Lower leg skin (tissue), 4 donors: ENCODE results near the gene XPNPEP2. TPM values are rescaled to one million over a fixed set of nuclear protein-coding genes. Genes with fewer than 3 reads are reported as not detected.

ENCODE experiments used
- DNase-seq, 2 donors: peaks; one replicate each; pipeline ENCODE4 v3.0.0-alpha.2; 2019; ENCODE audit warnings: low spot score in 2 of 2
- H3K4me3 ChIP-seq: fragments of 200-600 bp; sonication (generic); 2 replicates; pipeline ENCODE4 v1.5.1; 2017; ENCODE audit warnings: mild to moderate bottlenecking, low read depth; ENCODE audit not compliant: poor library complexity, severe bottlenecking
- POLR2A ChIP-seq, 2 donors: fragments of 450-650 bp; IDR thresholded peaks; one replicate each; pipeline ENCODE4 v1.6.1; 2016 to 2017; ENCODE audit warnings: antibody characterized with exemption in 2 of 2, mild to moderate bottlenecking in 1 of 2, moderate library complexity in 1 of 2
- WGBS, 2 donors: methylation state at CpG; one replicate each; pipeline ENCODE4 v1.1.5; 2018; 5-methylcytosine and 5-hydroxymethylcytosine counted together
- intact Hi-C: fragments of 100-400 bp; cut with DNase I; formaldehyde crosslinking; loops from one replicate; pipeline ENCODE4 v1.15.0; 2023; ENCODE audit warnings: low total_unique reads
- total RNA-seq, 4 donors: library from RNA; depleted of rRNA; stranded (reverse); fragments of >200 nt; gene quantifications; one replicate each; pipeline ENCODE4 v1.1.0, GENCODE V29; 2016
- TF ChIP-seq, protein P1 (sequence below), 3 donors: fragments of 450-650 bp; IDR thresholded peaks; one replicate each; pipeline ENCODE4 v1.5.1; 2016; ENCODE audit warnings: antibody characterized with exemption in 3 of 3, mild to moderate bottlenecking in 3 of 3, moderate library complexity in 2 of 3

The XPNPEP2 gene
- total RNA-seq, 4 donors from 2014 or later: 1.3 to 5.0 (median 2.2) TPM

DNA sequence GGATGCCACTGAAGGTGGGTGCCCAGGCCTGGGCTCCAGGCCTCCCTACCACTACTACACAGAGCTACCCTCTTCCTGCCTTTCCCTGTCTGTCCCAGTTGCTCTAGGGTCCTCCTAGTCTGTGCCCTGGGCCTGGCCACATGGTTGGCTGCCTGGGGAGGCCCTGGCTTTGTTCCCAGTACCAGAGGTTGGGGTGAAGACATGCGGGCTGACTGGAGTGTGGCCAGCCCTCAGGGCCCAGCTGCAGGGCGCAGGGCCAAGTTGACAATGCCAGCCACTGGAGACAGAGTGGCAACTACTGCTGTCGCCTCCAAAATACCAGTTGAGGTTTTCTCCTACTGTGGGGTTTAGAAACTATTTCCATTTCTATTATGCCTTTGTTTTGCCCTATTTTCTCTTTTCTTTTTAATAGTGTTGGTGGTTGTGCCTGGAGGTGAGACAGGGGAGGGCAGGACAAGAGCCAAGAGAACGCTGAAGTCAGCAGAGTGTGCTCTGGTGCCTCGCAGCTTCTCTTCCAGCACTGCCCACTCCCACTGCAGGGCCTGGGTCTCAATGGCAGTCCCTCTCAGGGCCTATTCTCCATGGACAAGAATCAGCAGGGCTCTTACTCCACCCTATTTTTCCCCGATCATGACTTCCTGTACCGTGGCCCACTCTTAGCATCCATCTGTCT is 32.2 kb upstream of the XPNPEP2 start:
- no peak overlapping the region for H3K4me3 ChIP-seq
- TF ChIP-seq POLR2A (IDR thresholded peaks at IDR 0.05): no peak
- TF ChIP-seq, protein P1, sequence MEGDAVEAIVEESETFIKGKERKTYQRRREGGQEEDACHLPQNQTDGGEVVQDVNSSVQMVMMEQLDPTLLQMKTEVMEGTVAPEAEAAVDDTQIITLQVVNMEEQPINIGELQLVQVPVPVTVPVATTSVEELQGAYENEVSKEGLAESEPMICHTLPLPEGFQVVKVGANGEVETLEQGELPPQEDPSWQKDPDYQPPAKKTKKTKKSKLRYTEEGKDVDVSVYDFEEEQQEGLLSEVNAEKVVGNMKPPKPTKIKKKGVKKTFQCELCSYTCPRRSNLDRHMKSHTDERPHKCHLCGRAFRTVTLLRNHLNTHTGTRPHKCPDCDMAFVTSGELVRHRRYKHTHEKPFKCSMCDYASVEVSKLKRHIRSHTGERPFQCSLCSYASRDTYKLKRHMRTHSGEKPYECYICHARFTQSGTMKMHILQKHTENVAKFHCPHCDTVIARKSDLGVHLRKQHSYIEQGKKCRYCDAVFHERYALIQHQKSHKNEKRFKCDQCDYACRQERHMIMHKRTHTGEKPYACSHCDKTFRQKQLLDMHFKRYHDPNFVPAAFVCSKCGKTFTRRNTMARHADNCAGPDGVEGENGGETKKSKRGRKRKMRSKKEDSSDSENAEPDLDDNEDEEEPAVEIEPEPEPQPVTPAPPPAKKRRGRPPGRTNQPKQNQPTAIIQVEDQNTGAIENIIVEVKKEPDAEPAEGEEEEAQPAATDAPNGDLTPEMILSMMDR (IDR thresholded peaks at IDR 0.05): no peak
- peak in 1 of 2 donors; percentile 70 for DNase-seq
- intact Hi-C loops: no loop called here
- WGBS, 2 donors: 62 to 68% methylated on average over 7 of the region's 7 CpGs

DNA sequence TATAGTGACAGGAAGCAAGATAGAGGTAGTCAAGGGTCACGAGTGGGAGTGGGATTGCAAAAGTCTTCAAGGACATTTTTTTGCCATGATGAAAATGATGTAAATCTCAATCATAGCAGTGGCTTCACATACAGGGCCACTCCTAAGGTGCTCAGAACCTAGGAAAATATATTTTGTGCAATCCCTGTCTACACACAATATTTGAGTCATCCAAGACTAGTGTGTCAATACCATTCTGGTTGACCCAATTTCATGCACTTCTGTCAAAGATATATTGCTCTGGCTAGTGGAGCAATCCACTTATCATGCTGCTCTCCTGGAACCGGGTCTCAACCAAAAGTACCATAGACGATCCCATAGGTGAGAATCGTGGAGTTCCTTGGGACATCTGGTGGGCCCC is 24.2 kb upstream of the XPNPEP2 start:
- intact Hi-C loops: no loop called here
- TF ChIP-seq, protein P1 (IDR thresholded peaks at IDR 0.05): no peak
- no peak for TF ChIP-seq POLR2A (IDR thresholded peaks at IDR 0.05)
- WGBS, 2 donors: 86 to 95% methylated on average over 4 of the region's 4 CpGs
- no peak for DNase-seq
- no peak overlapping the region for H3K4me3 ChIP-seq

DNA sequence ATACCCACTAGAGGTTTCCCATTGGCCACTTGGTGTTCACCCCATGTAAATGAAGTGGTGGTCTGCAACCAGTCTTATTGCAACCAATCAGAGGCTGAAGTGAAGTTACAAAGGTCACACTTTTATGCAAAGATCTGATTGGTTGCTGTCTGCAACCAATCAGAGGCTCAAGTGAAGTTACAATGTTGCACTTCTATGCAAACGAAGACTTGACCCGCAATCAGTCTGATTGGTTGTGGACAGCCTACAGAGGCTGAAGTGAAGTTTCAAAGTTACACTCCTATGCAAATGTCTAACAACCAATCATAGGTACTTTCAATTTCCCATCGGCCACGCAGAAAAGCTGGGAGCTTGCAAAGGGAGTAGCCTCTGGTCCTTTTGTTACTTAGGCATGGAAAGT is 22.3 kb upstream of the XPNPEP2 start:
- H3K4me3 ChIP-seq: no peak overlapping the region
- DNase-seq: peak in 1 of 2 donors; percentile 10
- TF ChIP-seq, protein P1 (IDR thresholded peaks at IDR 0.05): no peak
- TF ChIP-seq POLR2A (IDR thresholded peaks at IDR 0.05): no peak
- intact Hi-C loops: no loop called here
- WGBS, 2 donors: 82 to 89% methylated on average over 3 to 4 of the region's 4 CpGs

DNA sequence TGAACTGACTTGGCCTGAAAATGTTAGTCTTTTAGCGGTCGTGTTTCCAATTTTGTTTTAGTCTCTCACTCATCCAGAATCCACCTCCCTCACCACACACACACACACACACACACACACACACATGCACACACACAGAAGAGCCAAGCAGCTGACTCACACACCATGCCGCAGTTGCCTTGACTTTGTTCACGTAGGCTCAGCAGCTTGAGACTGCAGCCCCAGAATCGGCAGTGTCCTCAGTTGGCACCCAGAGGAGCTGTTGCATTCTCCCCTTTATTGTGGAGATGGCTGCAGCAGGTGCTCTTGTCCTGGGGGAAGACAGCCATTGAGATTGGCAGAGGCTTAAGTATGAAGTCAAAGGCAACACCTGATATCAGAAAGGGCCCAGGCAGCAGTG is 20.9 kb upstream of the XPNPEP2 start:
- WGBS, 2 donors: 44 to 55% methylated on average over 4 to 5 of the region's 5 CpGs

DNA sequence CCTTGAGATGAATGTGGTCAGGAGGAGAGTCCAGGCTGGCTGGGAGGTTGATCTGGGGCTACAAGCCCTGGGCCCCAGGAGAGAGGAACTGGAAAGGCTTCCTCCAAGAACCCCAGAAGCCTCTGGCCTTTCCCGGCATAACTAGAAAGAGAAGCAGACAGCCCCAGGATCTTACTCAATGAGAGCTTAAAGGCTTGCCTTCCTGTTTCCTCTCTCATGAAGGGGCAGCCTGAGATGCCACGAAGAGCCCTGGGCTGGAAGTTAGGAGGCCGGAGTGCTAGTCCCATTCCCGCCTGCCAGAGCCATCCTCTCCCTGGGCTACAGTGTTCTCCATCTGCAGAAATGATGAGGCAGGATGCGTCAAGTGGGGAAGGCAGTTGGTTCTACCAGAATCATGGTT is 20.1 kb upstream of the XPNPEP2 start:
- 84 to 91% methylated on average over 5 of the region's 5 CpGs for WGBS, 2 donors
- intact Hi-C loops: no loop called here

More for the DNA sequence above, 20.9 kb upstream of the XPNPEP2 start:
- no peak overlapping the region for H3K4me3 ChIP-seq
- TF ChIP-seq POLR2A (IDR thresholded peaks at IDR 0.05): no peak
- TF ChIP-seq, protein P1 (IDR thresholded peaks at IDR 0.05): no peak
- peak in 1 of 2 donors; percentile 48 for DNase-seq
- intact Hi-C loops: no loop called here

More for the DNA sequence above, 20.1 kb upstream of the XPNPEP2 start:
- no peak overlapping the region for H3K4me3 ChIP-seq
- peak in 1 of 2 donors; percentile 45 for DNase-seq
- TF ChIP-seq POLR2A (IDR thresholded peaks at IDR 0.05): no peak
- TF ChIP-seq, protein P1 (IDR thresholded peaks at IDR 0.05): no peak
